Subcutaneous abdominal adipose tissue (tissue), 5 donors: Measurements from ENCODE around the gene CKLF.
"Not testable (repeated sequence)": the region's sequence is repeated elsewhere in the genome, so short reads cannot be mapped to it uniquely, and the experiment has no call there.

Source experiments
- H3K27ac ChIP-seq: one replicate; pipeline ENCODE4 v1.7.0; 2013; ENCODE audit warnings: low read depth, mild to moderate bottlenecking, inconsistent platforms, low read length, moderate library complexity
- H3K27me3 ChIP-seq, 5 donors: one replicate each; pipeline ENCODE4 v1.7.0; 2013; ENCODE audit warnings: low read length in 5 of 5, inconsistent platforms in 1 of 5; ENCODE audit not compliant: control insufficient read depth in 5 of 5, insufficient read depth in 4 of 5
- H3K36me3 ChIP-seq, 5 donors: one replicate each; pipeline ENCODE4 v1.7.0; 2013; ENCODE audit warnings: low read length in 5 of 5; ENCODE audit not compliant: control insufficient read depth in 5 of 5, insufficient read depth in 5 of 5
- H3K4me1 ChIP-seq, 5 donors: one replicate each; pipeline ENCODE4 v1.7.0; 2013; ENCODE audit warnings: low read length in 5 of 5, mild to moderate bottlenecking in 3 of 5, moderate library complexity in 1 of 5; ENCODE audit not compliant: control insufficient read depth in 5 of 5, insufficient read depth in 5 of 5
- H3K4me3 ChIP-seq, 5 donors: one replicate each; pipeline ENCODE4 v1.7.0; 2013; ENCODE audit warnings: low read length in 5 of 5, low read depth in 1 of 5
- H3K9ac ChIP-seq, 5 donors: one replicate each; pipeline ENCODE4 v1.7.0; 2013; ENCODE audit warnings: low read length in 5 of 5, mild to moderate bottlenecking in 4 of 5, moderate library complexity in 3 of 5
- H3K9me3 ChIP-seq, 5 donors: one replicate each; pipeline ENCODE4 v1.7.0; 2013; ENCODE audit warnings: low read length in 5 of 5; ENCODE audit not compliant: control insufficient read depth in 5 of 5
- donor health status: healthy.
- donor health status: healthy.
- donor health status: healthy.
- donor health status: healthy.
- donor health status: healthy.

The CKLF gene

GRCh38 chr16:66511602-66512271, 40.6 kb upstream of the CKLF start:
- no peaks in the 10 kb centered on the region for H3K9me3 ChIP-seq
- H3K27ac ChIP-seq = peak overlapping the region; percentile 91
- H3K4me3 ChIP-seq = peak overlapping the region in 2 of 5 donors; percentile 10 to 15
- H3K36me3 ChIP-seq = peaks cover 0 to 40% (median 27%) of the 10 kb centered on the region in 5 donors
- peaks cover 28 to 78% (median 72%) of the 10 kb centered on the region in 5 donors for H3K4me1 ChIP-seq
- H3K27me3 ChIP-seq = no peaks in the 10 kb centered on the region
- peak overlapping the region; percentile 12 to 78 (median 69) for H3K9ac ChIP-seq

DNA sequence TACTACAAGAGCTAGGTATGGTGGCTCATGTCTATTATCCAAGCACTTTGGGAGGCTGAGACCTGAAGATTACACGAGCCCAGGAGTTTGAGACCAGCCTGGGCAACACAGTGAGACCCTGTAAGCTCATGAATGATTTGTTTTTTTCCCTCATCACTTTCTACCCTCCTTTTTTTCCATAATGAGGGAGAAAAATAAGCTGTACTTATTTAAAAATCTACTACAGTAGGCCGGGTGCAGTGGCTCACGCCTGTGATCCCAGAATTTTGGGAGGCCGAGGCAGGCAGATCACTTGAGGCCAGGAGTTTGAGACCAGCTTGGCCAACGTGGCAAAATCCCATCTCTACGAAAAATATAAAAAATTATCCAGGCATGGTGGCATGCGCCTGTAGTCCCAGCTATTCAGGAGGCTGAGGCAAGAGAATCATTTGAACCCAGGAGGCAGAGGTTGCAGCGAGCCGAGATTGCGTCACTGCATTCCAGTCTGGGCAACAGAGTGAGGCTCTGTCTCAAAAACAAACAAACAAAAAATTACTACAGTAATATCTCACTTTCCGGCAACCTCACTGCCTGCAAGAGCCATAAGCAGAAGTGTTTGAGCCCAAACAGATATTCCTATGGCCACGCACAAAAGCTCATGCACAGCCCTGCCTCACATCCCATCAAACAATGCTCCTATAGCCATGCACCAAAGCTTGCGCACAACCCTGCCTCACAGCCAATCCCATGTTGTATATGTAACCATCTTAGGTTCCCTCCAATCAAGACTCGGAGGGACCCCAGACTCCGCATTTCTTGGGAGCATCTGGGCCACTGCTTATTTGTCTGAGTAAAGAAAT, 39.9 kb upstream of the CKLF start:
- Histone ChIP-seq H3K9me3 (no peaks in the 10 kb centered on the region), H3K27me3 (no peaks in the 10 kb centered on the region), H3K4me3 (peak overlapping the region in 1 of 5 donors; percentile 13), H3K36me3 (peaks cover 0 to 37% (median 23%) of the 10 kb centered on the region in 5 donors), H3K9ac (peak overlapping the region; percentile 5 to 78 (median 69)), H3K27ac (peak overlapping the region; percentile 91), H3K4me1 (peaks cover 33 to 84% (median 79%) of the 10 kb centered on the region in 5 donors)

- peak overlapping the region in 1 of 5 donors; percentile 4 for H3K4me3 ChIP-seq
- H3K36me3 ChIP-seq = peaks cover 0 to 29% (median 19%) of the 10 kb centered on the region in 5 donors
- no peaks in the 10 kb centered on the region for H3K9me3 ChIP-seq
- no peaks in the 10 kb centered on the region for H3K27me3 ChIP-seq
- H3K27ac ChIP-seq = peak overlapping the region; percentile 91
- peaks cover 39 to 88% (median 84%) of the 10 kb centered on the region in 5 donors for H3K4me1 ChIP-seq
- H3K9ac ChIP-seq = peak overlapping the region; percentile 21 to 78 (median 59)
Measured at GRCh38 chr16:66513111-66513723, 39.2 kb upstream of the CKLF start.

DNA sequence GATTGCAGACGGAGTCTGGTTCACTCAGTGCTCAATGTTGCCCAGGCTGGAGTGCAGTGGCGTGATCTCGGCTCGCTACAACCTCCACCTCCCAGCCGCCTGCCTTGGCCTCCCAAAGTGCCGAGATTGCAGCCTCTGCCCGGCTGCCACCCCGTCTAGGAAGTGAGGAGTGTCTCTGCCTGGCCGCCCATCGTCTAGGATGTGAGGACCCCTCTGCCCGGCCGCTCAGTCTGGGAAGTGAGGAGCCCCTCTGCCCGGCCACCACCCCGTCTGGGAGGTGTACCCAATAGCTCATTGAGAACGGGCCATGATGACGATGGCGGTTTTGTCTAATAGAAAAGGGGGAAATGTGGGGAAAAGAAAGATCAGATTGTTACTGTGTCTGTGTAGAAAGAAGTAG, 38.0 kb upstream of the CKLF start:
- not testable (repeated sequence) for H3K9me3 ChIP-seq, H3K27me3 ChIP-seq, H3K4me3 ChIP-seq, H3K9ac ChIP-seq
- Histone ChIP-seq H3K4me1 (peaks cover 39 to 82% (median 81%) of the 10 kb centered on the region in 5 donors), H3K36me3 (peaks cover 0 to 20% (median 14%) of the 10 kb centered on the region in 5 donors), H3K27ac (peak overlapping the region; percentile 91)

DNA sequence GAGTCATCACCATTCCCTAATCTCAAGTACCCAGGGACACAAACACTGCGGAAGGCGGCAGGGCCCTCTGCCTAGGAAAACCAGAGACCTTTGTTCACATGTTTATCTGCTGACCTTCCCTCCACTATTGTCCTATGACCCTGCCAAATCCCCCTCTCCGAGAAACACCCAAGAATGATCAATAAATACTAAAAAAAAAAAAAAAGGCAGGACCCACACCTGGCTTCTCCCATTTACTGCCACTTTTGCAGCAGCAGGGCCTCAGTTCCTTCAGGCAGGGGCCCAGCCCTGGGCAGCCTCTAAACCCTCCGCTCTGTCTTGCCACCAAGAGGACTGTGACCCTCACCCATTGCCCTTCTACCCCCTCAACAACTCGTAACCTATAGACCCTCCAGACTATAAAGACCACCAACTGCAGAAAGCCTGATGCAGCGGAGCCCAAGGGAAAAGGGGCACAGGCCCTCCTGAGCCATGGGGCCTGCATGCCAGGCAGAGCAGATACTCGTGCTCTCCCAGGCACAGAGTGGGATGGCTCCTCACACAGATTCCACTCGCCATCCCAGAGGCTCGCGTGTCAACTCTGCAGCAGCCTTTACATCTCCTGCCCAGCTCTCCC, 37.3 kb upstream of the CKLF start:
- Histone ChIP-seq H3K27ac (peak overlapping the region; percentile 100), H3K36me3 (peaks cover 0 to 22% (median 12%) of the 10 kb centered on the region in 5 donors), H3K9ac (peak overlapping the region in 1 of 5 donors; percentile 44), H3K4me1 (peaks cover 39 to 82% (median 81%) of the 10 kb centered on the region in 5 donors)
- H3K4me3 ChIP-seq, H3K27me3 ChIP-seq, H3K9me3 ChIP-seq: not testable (repeated sequence)

GRCh38 chr16:66515596-66516508, 36.5 kb upstream of the CKLF start:
- Histone ChIP-seq H3K9ac (peak overlapping the region; percentile 12 to 73 (median 26)), H3K4me3 (peak overlapping the region in 1 of 5 donors; percentile 47), H3K36me3 (peaks cover 0 to 26% (median 12%) of the 10 kb centered on the region in 5 donors), H3K27ac (peak overlapping the region; percentile 100), H3K9me3 (no peaks in the 10 kb centered on the region), H3K4me1 (peaks cover 32 to 82% (median 81%) of the 10 kb centered on the region in 5 donors), H3K27me3 (no peaks in the 10 kb centered on the region)

- peak overlapping the region; percentile 100 for H3K27ac ChIP-seq
- peaks cover 0 to 27% (median 12%) of the 10 kb centered on the region in 5 donors for H3K36me3 ChIP-seq
- peaks cover 29 to 82% (median 81%) of the 10 kb centered on the region in 5 donors for H3K4me1 ChIP-seq
- H3K9ac ChIP-seq = peak overlapping the region; percentile 12 to 73 (median 22)
- H3K9me3 ChIP-seq = no peaks in the 10 kb centered on the region
- peak overlapping the region in 1 of 5 donors; percentile 47 for H3K4me3 ChIP-seq
- H3K27me3 ChIP-seq = no peaks in the 10 kb centered on the region
Measured at GRCh38 chr16:66516509-66516807, 35.9 kb upstream of the CKLF start.

- Histone ChIP-seq H3K36me3 (peaks cover 0 to 29% (median 12%) of the 10 kb centered on the region in 5 donors), H3K27me3 (no peaks in the 10 kb centered on the region), H3K27ac (peak overlapping the region; percentile 100), H3K4me1 (peaks cover 28 to 82% (median 81%) of the 10 kb centered on the region in 5 donors), H3K9ac (peak overlapping the region; percentile 69 to 97 (median 83)), H3K9me3 (no peaks in the 10 kb centered on the region), H3K4me3 (peak overlapping the region; percentile 34 to 63 (median 57))
Measured at GRCh38 chr16:66516808-66517585, 35.4 kb upstream of the CKLF start.
